Endothelial cell of umbilical vein (primary cell): ENCODE results near the gene F8. TPM values are rescaled to one million over a fixed set of nuclear protein-coding genes. Genes with fewer than 3 reads are reported as not detected.

Source experiments
- BruUV-seq: library from RNA; stranded (reverse); fragments of 400-500 nt; replicated peaks from 2 replicates; lab custom pipeline; 2021; lab: Mats Ljungman, UMichigan
- CTCF ChIA-PET: fragments of 300-600, 350-600 bp; sonication (Branson Sonifier 250); formaldehyde crosslinking; loops from one replicate; lab custom pipeline; 2021; ENCODE audit warnings: antibody characterized with exemption, inconsistent platforms; lab: Charles Lee
- POLR2A ChIA-PET: fragments of 300-600, 350-600 bp; sonication (Branson Sonifier 250); formaldehyde crosslinking; loops from one replicate; lab custom pipeline; 2021; ENCODE audit warnings: antibody characterized with exemption, inconsistent platforms; lab: Charles Lee
- DNase-seq: peaks from one replicate; pipeline ENCODE4 v3.0.0-alpha.2; 2011; ENCODE audit warnings: low read depth, low spot score
- FAIRE-seq: peaks from 2 replicates; lab custom pipeline; 2011; peaks lifted over from hg19 to GRCh38; lab: Jason Lieb, UNC
- H2AFZ ChIP-seq: 2 replicates; pipeline ENCODE4 v1.6.0; 2012; ENCODE audit warnings: low read depth, low read length, control low read depth, inconsistent platforms
- H3K27ac ChIP-seq: 2 replicates; pipeline ENCODE4 v1.5.1; 2011; ENCODE audit warnings: low read depth, mild to moderate bottlenecking, control low read depth, low read length, moderate library complexity; ENCODE audit not compliant: insufficient read depth
- H3K27me3 ChIP-seq, 2 experiments: 2 replicates each; pipeline versions ENCODE4 v1.6.0 to v1.6.1; 2011; ENCODE audit warnings: low read length in 2 of 2, mixed read lengths in 1 of 2; ENCODE audit not compliant: control insufficient read depth in 2 of 2, insufficient read depth in 2 of 2
- H3K36me3 ChIP-seq, 2 experiments: 2 replicates in 1 of 2; 3 replicates in 1 of 2; pipeline ENCODE4 v1.5.1; 2011; ENCODE audit warnings: low read length in 2 of 2, mild to moderate bottlenecking in 1 of 2, moderate library complexity in 1 of 2; ENCODE audit not compliant: control insufficient read depth in 2 of 2, insufficient read depth in 2 of 2; ENCODE audit errors: extremely low read depth in 1 of 2
- H3K4me1 ChIP-seq: 3 replicates; pipeline ENCODE4 v1.5.1; 2011; ENCODE audit warnings: mild to moderate bottlenecking, low read length; ENCODE audit not compliant: control insufficient read depth, insufficient read depth; ENCODE audit errors: extremely low read depth
- H3K4me2 ChIP-seq: 2 replicates; pipeline ENCODE4 v1.6.1; 2011; ENCODE audit warnings: low read length, control low read depth, mixed read lengths; ENCODE audit not compliant: insufficient read depth
- H3K4me3 ChIP-seq, 3 experiments: fragments of 200-600 bp in 1 of 3; sonication (generic), shearing (Covaris generic) in 1 of 3; replicated peaks in 1 of 3; 2 replicates each; pipeline ENCODE4 v1.5.1; 2011 to 2016; ENCODE audit warnings: control low read depth in 3 of 3, low read length in 3 of 3, mild to moderate bottlenecking in 2 of 3, inconsistent platforms in 1 of 3, low read depth in 1 of 3, moderate library complexity in 1 of 3; ENCODE audit not compliant: insufficient read depth in 1 of 3
- H3K79me2 ChIP-seq: 2 replicates; pipeline ENCODE4 v1.6.0; 2012; ENCODE audit warnings: low read length, inconsistent platforms; ENCODE audit not compliant: control insufficient read depth, insufficient read depth
- H3K9ac ChIP-seq: replicated peaks from 2 replicates; pipeline ENCODE3; 2011; ENCODE audit warnings: low read length, control low read depth; ENCODE audit not compliant: insufficient read depth; ENCODE audit errors: extremely low read depth
- H3K9me1 ChIP-seq: replicated peaks from 3 replicates; pipeline ENCODE4 v1.6.0; 2011; ENCODE audit warnings: mild to moderate bottlenecking, low read length; ENCODE audit not compliant: control insufficient read depth, insufficient read depth; ENCODE audit errors: extremely low read depth
- H3K9me3 ChIP-seq: replicated peaks from 2 replicates; pipeline ENCODE4 v1.5.1; 2012; ENCODE audit warnings: low read length, inconsistent platforms; ENCODE audit not compliant: control insufficient read depth, insufficient read depth
- H4K20me1 ChIP-seq: replicated peaks from 2 replicates; pipeline ENCODE3; 2011; ENCODE audit warnings: mild to moderate bottlenecking, low read length; ENCODE audit not compliant: control insufficient read depth, insufficient read depth; ENCODE audit errors: extremely low read depth
- CTCF ChIP-seq, 2 donors: IDR thresholded peaks; 1 replicate in 1 of 2; 2 replicates in 1 of 2; pipeline ENCODE4 v1.5.1; 2011; ENCODE audit warnings: low read length in 2 of 2, mild to moderate bottlenecking in 2 of 2, moderate library complexity in 2 of 2, control low read depth in 1 of 2, inconsistent platforms in 1 of 2, low read depth in 1 of 2; ENCODE audit not compliant: insufficient read depth in 1 of 2; ENCODE audit errors: extremely low read depth in 1 of 2
- EZH2 ChIP-seq: IDR thresholded peaks from 2 replicates; pipeline ENCODE4 v1.6.1; 2012; ENCODE audit warnings: borderline replicate concordance, low read depth, mild to moderate bottlenecking, moderate library complexity, low read length, inconsistent platforms; ENCODE audit not compliant: severe bottlenecking
- FOS ChIP-seq: IDR thresholded peaks from 2 replicates; pipeline ENCODE4 v1.6.1; 2011; ENCODE audit warnings: mild to moderate bottlenecking, low read length, moderate library complexity, borderline replicate concordance; ENCODE audit not compliant: insufficient read depth
- GATA2 ChIP-seq: IDR thresholded peaks from 2 replicates; pipeline ENCODE4 v1.7.0; 2011; ENCODE audit warnings: low read depth, mild to moderate bottlenecking, moderate library complexity, mixed read lengths, low read length; ENCODE audit not compliant: insufficient read length, insufficient read depth
- JUN ChIP-seq: IDR thresholded peaks from 2 replicates; pipeline ENCODE4 v1.6.1; 2011; ENCODE audit warnings: borderline replicate concordance, low read depth; ENCODE audit not compliant: insufficient read length, insufficient read depth
- MAX ChIP-seq: IDR thresholded peaks from 2 replicates; pipeline ENCODE4 v1.6.1; 2011; ENCODE audit not compliant: insufficient read depth, insufficient read length
- MYC ChIP-seq: IDR thresholded peaks from one replicate; pipeline ENCODE4 v1.6.1; 2011; ENCODE audit warnings: mild to moderate bottlenecking, low read depth, low read length
- POLR2A ChIP-seq: IDR thresholded peaks from 2 replicates; pipeline ENCODE4 v1.6.1; 2012; ENCODE audit warnings: low read depth, mild to moderate bottlenecking, control low read depth, low read length
- POLR2AphosphoS5 ChIP-seq: IDR thresholded peaks from 2 replicates; pipeline ENCODE4 v1.6.1; 2012; ENCODE audit warnings: low read depth, mild to moderate bottlenecking, control low read depth, low read length, moderate library complexity; ENCODE audit not compliant: insufficient read depth
- dilution Hi-C: fragments of 300-500 bp; cut with MboI; formaldehyde crosslinking; loops from one replicate; pipeline ENCODE4 v1.15.0; 2019; ENCODE audit warnings: low sequenced_read_pairs; ENCODE audit not compliant: extremely low pct_ligation_motif_present
- intact Hi-C: fragments of 100-400 bp; cut with micrococcal nuclease; formaldehyde crosslinking; loops from one replicate; pipeline ENCODE4 v1.10.0; 2022
- polyA plus RNA-seq, 4 experiments: library from polyadenylated mRNA; depleted of rRNA in 3 of 4; stranded (reverse) in 3 of 4; unstranded in 1 of 4; fragments of >200 nt; gene quantifications; 2 replicates each; pipeline versions ENCODE4 v1.2.1 to v1.2.3, GENCODE V29; 2011 to 2012; ENCODE audit warnings: missing spikeins in 1 of 4
- total RNA-seq: library from RNA; stranded (reverse); gene quantifications from 2 replicates; pipeline ENCODE4 v1.2.3, GENCODE V29; 2021

Gene F8
- total and polyA plus RNA-seq, 2 donors (not counting 3 experiments of a cell fraction or from before 2014, with no cell fraction given) = 0.62 to 1.1 TPM

GRCh38 chrX:154902408-154902807 lies 120.1 kb downstream of the F8 start:
- Histone ChIP-seq H3K27ac (no peak overlapping the region), H3K27me3 (peaks cover 5% of the 10 kb centered on the region in 2 experiments), H3K9me1 (no peaks in the 10 kb centered on the region), H3K36me3 (no peaks in the 10 kb centered on the region), H3K79me2 (no peaks in the 10 kb centered on the region), H3K4me1 (no peaks in the 10 kb centered on the region), H3K9ac (no peak overlapping the region), H2AFZ (no peak overlapping the region), H3K4me2 (no peak overlapping the region), H4K20me1 (no peaks in the 10 kb centered on the region), H3K4me3 (no peak overlapping the region), H3K9me3 (no peaks in the 10 kb centered on the region)
- CTCF ChIA-PET = interaction anchor here (1.6 kb wide), 1 partner anchor 15 kb away, joined by 4 read pairs; no protein-coding TSS in a partner anchor
- DNase-seq = no peak
- POLR2A ChIA-PET = no interaction called here
- dilution Hi-C loops = no loop called here
- no TSS peak for BruUV-seq
- TF ChIP-seq FOS (no peak), CTCF (IDR thresholded peaks at IDR 0.05; ENCODE audit: extremely low read depth in 1 of 2, insufficient read depth in 1 of 2, low read depth in 1 of 2, low read length in 2 of 2) (no peak), EZH2 (no peak), MYC (no peak), POLR2AphosphoS5 (no peak), GATA2 (no peak), POLR2A (no peak), MAX (no peak), JUN (no peak)
- intact Hi-C loops = no loop called here
- FAIRE-seq = no peak
